ENCODE measurements around the gene SETD5. TPM values are rescaled to one million over a fixed set of nuclear protein-coding genes. Genes with fewer than 3 reads are reported as not detected.

The SETD5 gene
- total RNA-seq, 6 experiments from 2014 or later = 62.0 to 74.6 (median 67.4) TPM

- Mint-ChIP-seq H3K27me3 (ENCODE audit: insufficient read depth) (peaks cover 7% of the 10 kb centered on the region), H3K36me3 (ENCODE audit: low read depth) (peaks cover 67% of the 10 kb centered on the region), H3K4me3 (no peak overlapping the region), H3K4me1 (ENCODE audit: low read depth) (peaks cover 22% of the 10 kb centered on the region), H3K9me3 (no peaks in the 10 kb centered on the region), H3K27ac (no peak overlapping the region)
- no peak for DNase-seq
- TF ChIP-seq CTCF (IDR thresholded peaks at IDR 0.05) = no peak
Measured at GRCh38 chr3:9469986-9470385, 72.6 kb downstream of the SETD5 start.

- H3K4me3 Mint-ChIP-seq = no peak overlapping the region
- H3K4me1 Mint-ChIP-seq (ENCODE audit: low read depth) = peaks cover 4% of the 10 kb centered on the region
- TF ChIP-seq CTCF (IDR thresholded peaks at IDR 0.05) = no peak
- peaks cover 7% of the 10 kb centered on the region for H3K27me3 Mint-ChIP-seq (ENCODE audit: insufficient read depth)
- no peak for DNase-seq
- H3K27ac Mint-ChIP-seq = no peak overlapping the region
- no peaks in the 10 kb centered on the region for H3K9me3 Mint-ChIP-seq
- H3K36me3 Mint-ChIP-seq (ENCODE audit: low read depth) = peaks cover 71% of the 10 kb centered on the region
Measured at GRCh38 chr3:9473496-9474065, 76.2 kb downstream of the SETD5 start.

GRCh38 chr3:9474482-9474881 is 77.1 kb downstream of the SETD5 start:
- no peak for DNase-seq
- no peaks in the 10 kb centered on the region for H3K9me3 Mint-ChIP-seq
- H3K27ac Mint-ChIP-seq = no peak overlapping the region
- no peak overlapping the region for H3K4me3 Mint-ChIP-seq
- TF ChIP-seq CTCF (IDR thresholded peaks at IDR 0.05) = no peak
- peaks cover 7% of the 10 kb centered on the region for H3K27me3 Mint-ChIP-seq (ENCODE audit: insufficient read depth)
- peaks cover 75% of the 10 kb centered on the region for H3K36me3 Mint-ChIP-seq (ENCODE audit: low read depth)
- H3K4me1 Mint-ChIP-seq (ENCODE audit: low read depth) = no peaks in the 10 kb centered on the region; the same call in 1 of the 2 replicates

- Mint-ChIP-seq H3K9me3 (no peaks in the 10 kb centered on the region), H3K27ac (no peak overlapping the region), H3K4me1 (ENCODE audit: low read depth) (no peaks in the 10 kb centered on the region), H3K4me3 (no peak overlapping the region), H3K36me3 (ENCODE audit: low read depth) (peaks cover 75% of the 10 kb centered on the region), H3K27me3 (ENCODE audit: insufficient read depth) (peaks cover 5% of the 10 kb centered on the region)
- DNase-seq = no peak
- no peak for TF ChIP-seq CTCF (IDR thresholded peaks at IDR 0.05)
Measured at GRCh38 chr3:9476935-9477334, 79.5 kb downstream of the SETD5 start.

GRCh38 chr3:9480265-9480664 is 82.8 kb downstream of the SETD5 start:
- Mint-ChIP-seq H3K27ac (no peak overlapping the region), H3K27me3 (ENCODE audit: insufficient read depth) (no peaks in the 10 kb centered on the region; the same call in none of the 2 replicates), H3K4me1 (ENCODE audit: low read depth) (no peaks in the 10 kb centered on the region), H3K36me3 (ENCODE audit: low read depth) (peaks cover 71% of the 10 kb centered on the region), H3K4me3 (no peak overlapping the region), H3K9me3 (no peaks in the 10 kb centered on the region)
- DNase-seq = no peak
- TF ChIP-seq CTCF (IDR thresholded peaks at IDR 0.05) = no peak
